OCI-LY1 (cell line): ENCODE measurements around the gene ABT1.

Source experiments
- H2AFZ ChIP-seq: fragments of 200-600 bp; sonication (generic), shearing (Covaris generic); 2 replicates; pipeline ENCODE4 v1.6.0; 2014; ENCODE audit warnings: antibody characterized with exemption, mild to moderate bottlenecking, low read length
- H3F3A ChIP-seq: fragments of 200-600 bp; sonication (generic), shearing (Covaris generic); 2 replicates; pipeline ENCODE4 v1.6.0; 2014; ENCODE audit warnings: mild to moderate bottlenecking, antibody characterized with exemption, low read length, moderate library complexity; ENCODE audit not compliant: insufficient read depth
- H3K27ac ChIP-seq: fragments of 200-600 bp; sonication (generic); 2 replicates; pipeline ENCODE4 v1.5.1; 2014; ENCODE audit warnings: low read length, mixed run types, mild to moderate bottlenecking, low read depth; ENCODE audit not compliant: poor library complexity, severe bottlenecking
- H3K27me3 ChIP-seq: fragments of 200-600 bp; sonication (generic); 2 replicates; pipeline ENCODE4 v1.6.0; 2014; ENCODE audit warnings: antibody characterized with exemption, mild to moderate bottlenecking, low read length, moderate library complexity; ENCODE audit not compliant: insufficient read depth
- H3K36me3 ChIP-seq: fragments of 200-600 bp; sonication (generic); 2 replicates; pipeline ENCODE4 v1.6.1; 2014; ENCODE audit warnings: mild to moderate bottlenecking, antibody characterized with exemption, low read length, moderate library complexity, mixed read lengths; ENCODE audit not compliant: insufficient read depth
- H3K4me1 ChIP-seq: fragments of 200-600 bp; sonication (generic); 2 replicates; pipeline ENCODE4 v1.5.1; 2014; ENCODE audit warnings: mild to moderate bottlenecking, low read length, moderate library complexity; ENCODE audit not compliant: insufficient read depth, severe bottlenecking
- H3K4me2 ChIP-seq: fragments of 200-600 bp; sonication (generic), shearing (Covaris generic); 2 replicates; pipeline ENCODE4 v1.6.1; 2014; ENCODE audit warnings: low read length
- H3K4me3 ChIP-seq: fragments of 200-600 bp; sonication (generic); 2 replicates; pipeline ENCODE4 v1.5.1; 2014; ENCODE audit warnings: low read length, low read depth, mild to moderate bottlenecking, mixed read lengths; ENCODE audit not compliant: poor library complexity, severe bottlenecking
- H3K79me2 ChIP-seq: fragments of 200-600 bp; shearing (Covaris generic); 2 replicates; pipeline ENCODE4 v1.6.1; 2016; ENCODE audit warnings: mixed run types, low read length, mixed read lengths; ENCODE audit not compliant: insufficient read depth
- H3K9ac ChIP-seq: fragments of 200-600 bp; sonication (generic), shearing (Covaris generic); 2 replicates; pipeline ENCODE4 v1.6.1; 2014; ENCODE audit warnings: mild to moderate bottlenecking, low read length, mixed read lengths
- H3K9me2 ChIP-seq: fragments of 200-600 bp; sonication (generic), shearing (Covaris generic); 2 replicates; pipeline ENCODE4 v1.6.1; 2014; ENCODE audit warnings: low read depth, mild to moderate bottlenecking, low read length, mixed read lengths
- H3K9me3 ChIP-seq: fragments of 200-600 bp; shearing (Covaris generic); 2 replicates; pipeline ENCODE4 v1.6.1; 2014; ENCODE audit warnings: low read length, mixed read lengths
- H4K20me1 ChIP-seq: fragments of 200-600 bp; sonication (generic), shearing (Covaris generic); 2 replicates; pipeline ENCODE4 v1.6.0; 2016; ENCODE audit warnings: mild to moderate bottlenecking, low read length; ENCODE audit not compliant: insufficient read depth
- EZH2 ChIP-seq: fragments of 200-600 bp; sonication (generic), shearing (Covaris generic); IDR thresholded peaks from 2 replicates; pipeline ENCODE4 v1.8.0; 2017; ENCODE audit warnings: borderline replicate concordance, mixed run types, mild to moderate bottlenecking, antibody characterized with exemption, low read length, moderate library complexity, mixed read lengths
- TF ChIP-seq, protein P1 (sequence below): fragments of 200-600 bp; sonication (generic), shearing (Covaris generic); IDR thresholded peaks from 2 replicates; pipeline ENCODE4 v1.5.1; 2017; ENCODE audit warnings: mild to moderate bottlenecking, antibody characterized with exemption, low read length, moderate library complexity, mixed read lengths

Gene ABT1

GRCh38 chr6:26599134-26599533 is 2.4 kb downstream of the ABT1 start:
- Histone ChIP-seq H2AFZ (no peak overlapping the region), H3K4me3 (no peak overlapping the region), H3K4me1 (peaks cover 19% of the 10 kb centered on the region), H3K27me3 (no peaks in the 10 kb centered on the region), H4K20me1 (no peaks in the 10 kb centered on the region), H3K79me2 (peaks cover 13% of the 10 kb centered on the region), H3K36me3 (peaks cover 24% of the 10 kb centered on the region), H3K4me2 (no peak overlapping the region), H3F3A (no peaks in the 10 kb centered on the region), H3K9me2 (no peaks in the 10 kb centered on the region), H3K9me3 (no peaks in the 10 kb centered on the region), H3K27ac (no peak overlapping the region), H3K9ac (no peak overlapping the region)
- TF ChIP-seq, protein P1, sequence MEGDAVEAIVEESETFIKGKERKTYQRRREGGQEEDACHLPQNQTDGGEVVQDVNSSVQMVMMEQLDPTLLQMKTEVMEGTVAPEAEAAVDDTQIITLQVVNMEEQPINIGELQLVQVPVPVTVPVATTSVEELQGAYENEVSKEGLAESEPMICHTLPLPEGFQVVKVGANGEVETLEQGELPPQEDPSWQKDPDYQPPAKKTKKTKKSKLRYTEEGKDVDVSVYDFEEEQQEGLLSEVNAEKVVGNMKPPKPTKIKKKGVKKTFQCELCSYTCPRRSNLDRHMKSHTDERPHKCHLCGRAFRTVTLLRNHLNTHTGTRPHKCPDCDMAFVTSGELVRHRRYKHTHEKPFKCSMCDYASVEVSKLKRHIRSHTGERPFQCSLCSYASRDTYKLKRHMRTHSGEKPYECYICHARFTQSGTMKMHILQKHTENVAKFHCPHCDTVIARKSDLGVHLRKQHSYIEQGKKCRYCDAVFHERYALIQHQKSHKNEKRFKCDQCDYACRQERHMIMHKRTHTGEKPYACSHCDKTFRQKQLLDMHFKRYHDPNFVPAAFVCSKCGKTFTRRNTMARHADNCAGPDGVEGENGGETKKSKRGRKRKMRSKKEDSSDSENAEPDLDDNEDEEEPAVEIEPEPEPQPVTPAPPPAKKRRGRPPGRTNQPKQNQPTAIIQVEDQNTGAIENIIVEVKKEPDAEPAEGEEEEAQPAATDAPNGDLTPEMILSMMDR, result no peak
- no peak for TF ChIP-seq EZH2

DNA sequence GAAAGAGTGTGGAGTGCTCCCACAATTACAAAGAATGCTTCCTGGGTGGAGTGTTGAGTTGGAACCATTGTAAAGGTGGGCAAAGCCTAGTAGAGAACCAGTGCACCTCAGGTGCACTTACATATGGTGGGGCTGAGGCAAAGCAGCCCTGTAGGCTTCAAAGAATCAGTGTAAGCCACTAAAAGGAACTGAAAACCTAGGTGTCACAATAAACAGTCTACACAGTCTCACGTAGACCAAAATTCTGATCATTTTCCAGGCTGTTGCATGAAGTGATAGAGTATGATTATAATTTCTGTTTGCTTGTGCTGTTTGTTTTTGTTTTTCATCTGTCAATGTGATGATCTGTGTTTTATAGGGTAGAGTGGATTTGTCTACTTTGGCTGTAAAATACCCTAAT is 2.8 kb downstream of the ABT1 start:
- Histone ChIP-seq H3K27me3 (no peaks in the 10 kb centered on the region), H3K27ac (no peak overlapping the region), H4K20me1 (no peaks in the 10 kb centered on the region), H3K4me3 (no peak overlapping the region), H3K36me3 (peaks cover 24% of the 10 kb centered on the region), H3K4me2 (no peak overlapping the region), H3K9me2 (no peaks in the 10 kb centered on the region), H3F3A (no peaks in the 10 kb centered on the region), H3K4me1 (peaks cover 19% of the 10 kb centered on the region), H3K9ac (no peak overlapping the region), H3K9me3 (no peaks in the 10 kb centered on the region), H3K79me2 (peaks cover 13% of the 10 kb centered on the region), H2AFZ (no peak overlapping the region)
- TF ChIP-seq EZH2, result no peak
- TF ChIP-seq, protein P1, result no peak

GRCh38 chr6:26600759-26601158 is 4.0 kb downstream of the ABT1 start:
- TF ChIP-seq, protein P1, result no peak
- no peak for TF ChIP-seq EZH2
- Histone ChIP-seq H2AFZ (no peak overlapping the region), H3F3A (no peaks in the 10 kb centered on the region)

More at GRCh38 chr6:26600759-26601158, 4.0 kb downstream of the ABT1 start:
- Histone ChIP-seq H3K9me3 (no peaks in the 10 kb centered on the region), H4K20me1 (no peaks in the 10 kb centered on the region), H3K36me3 (peaks cover 24% of the 10 kb centered on the region), H3K9me2 (no peaks in the 10 kb centered on the region), H3K4me1 (peaks cover 13% of the 10 kb centered on the region), H3K9ac (no peak overlapping the region), H3K4me2 (no peak overlapping the region), H3K4me3 (no peak overlapping the region), H3K27ac (no peak overlapping the region), H3K79me2 (peaks cover 13% of the 10 kb centered on the region), H3K27me3 (no peaks in the 10 kb centered on the region)
